ENCODE data around the gene PDE9A.

GRCh38 chr21:42626171-42626570, 27.2 kb upstream of the PDE9A start:
- TF ChIP-seq POLR2A (IDR thresholded peaks at IDR 0.05) = no peak
- no peak for TF ChIP-seq CTCF (IDR thresholded peaks at IDR 0.05)
